HG03558 (cell line): ENCODE results near the gene POLR1A.

Experiments used
- ATAC-seq: cut with Tn5 transposase; IDR thresholded peaks from one replicate; pipeline ENCODE4 v1.9.1; 2021; ENCODE audit warnings: moderate number of reproducible peaks; ENCODE audit not compliant: unreplicated experiment; ENCODE audit errors: extremely low read depth

POLR1A gene

GRCh38 chr2:86066915-86067314 is 38.8 kb downstream of the POLR1A start:
- no peak for ATAC-seq

- ATAC-seq: no peak
Observed at GRCh38 chr2:86066007-86066578, 39.6 kb downstream of the POLR1A start.

GRCh38 chr2:86065512-86065911 is 40.2 kb downstream of the POLR1A start:
- no peak for ATAC-seq

- no peak for ATAC-seq
Observed at GRCh38 chr2:86064006-86064405, 41.7 kb downstream of the POLR1A start.

- no peak for ATAC-seq
Observed at GRCh38 chr2:86062043-86062442, 43.6 kb downstream of the POLR1A start.

GRCh38 chr2:86056590-86057331 is 48.9 kb downstream of the POLR1A start:
- ATAC-seq: no peak

- ATAC-seq: no peak
Observed at GRCh38 chr2:86055314-86055713, 50.4 kb downstream of the POLR1A start.

- no peak for ATAC-seq
Observed at GRCh38 chr2:86054535-86055082, 51.1 kb downstream of the POLR1A start.

GRCh38 chr2:86053166-86053565 is 52.5 kb downstream of the POLR1A start:
- no peak for ATAC-seq

- ATAC-seq: no peak
Observed at GRCh38 chr2:86052676-86053075, 53.0 kb downstream of the POLR1A start.

- no peak for ATAC-seq
Observed at GRCh38 chr2:86052265-86052664, 53.4 kb downstream of the POLR1A start.

- ATAC-seq: no peak
Observed at GRCh38 chr2:86050301-86050700, 55.4 kb downstream of the POLR1A start.

GRCh38 chr2:86049529-86049928 is 56.2 kb downstream of the POLR1A start:
- ATAC-seq: no peak

- ATAC-seq: no peak
Observed at GRCh38 chr2:86048888-86049287, 56.8 kb downstream of the POLR1A start.

- no peak for ATAC-seq
Observed at GRCh38 chr2:86048383-86048701, 57.3 kb downstream of the POLR1A start.

- ATAC-seq: no peak
Observed at GRCh38 chr2:86047575-86048382, 57.9 kb downstream of the POLR1A start.

- no peak for ATAC-seq
Observed at GRCh38 chr2:86045541-86045940, 60.1 kb downstream of the POLR1A start.

- no peak for ATAC-seq
Observed at GRCh38 chr2:86044614-86045013, 61.1 kb downstream of the POLR1A start.

GRCh38 chr2:86044045-86044444 is 61.6 kb downstream of the POLR1A start:
- ATAC-seq: no peak

- no peak for ATAC-seq
Observed at GRCh38 chr2:86042256-86043168, 63.2 kb downstream of the POLR1A start.
